CD4-positive, alpha-beta T cell treated with Interleukin-17A for 4 hours (primary cell): ENCODE results near the gene STX1A.
"Not testable (repeated sequence)": the region's sequence is repeated elsewhere in the genome, so short reads cannot be mapped to it uniquely, and the experiment has no call there.

Experiments used
- DNase-seq: peaks from one replicate; pipeline ENCODE4 v3.0.0-alpha.2; 2020; ENCODE audit warnings: mixed read lengths

The STX1A gene

DNA sequence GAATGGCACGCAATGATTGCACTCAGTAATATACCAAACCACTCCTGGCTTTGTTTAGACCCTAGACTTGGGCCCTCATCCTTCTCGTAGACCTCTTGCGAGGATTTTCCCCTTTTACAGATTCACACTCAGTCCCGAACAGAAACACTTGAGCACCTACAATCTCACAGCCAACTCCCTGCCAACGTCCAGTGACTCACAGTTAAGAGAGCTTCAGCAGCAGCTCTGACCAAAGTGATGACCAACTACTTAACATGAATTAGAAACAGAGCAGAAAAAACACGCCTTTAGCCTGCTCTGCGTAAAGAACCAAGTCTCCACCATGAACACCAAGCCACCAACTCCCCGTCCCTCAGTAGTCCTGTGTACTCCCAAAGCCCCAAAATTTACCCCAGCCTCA, 38.4 kb downstream of the STX1A start:
- DNase-seq = no peak

DNA sequence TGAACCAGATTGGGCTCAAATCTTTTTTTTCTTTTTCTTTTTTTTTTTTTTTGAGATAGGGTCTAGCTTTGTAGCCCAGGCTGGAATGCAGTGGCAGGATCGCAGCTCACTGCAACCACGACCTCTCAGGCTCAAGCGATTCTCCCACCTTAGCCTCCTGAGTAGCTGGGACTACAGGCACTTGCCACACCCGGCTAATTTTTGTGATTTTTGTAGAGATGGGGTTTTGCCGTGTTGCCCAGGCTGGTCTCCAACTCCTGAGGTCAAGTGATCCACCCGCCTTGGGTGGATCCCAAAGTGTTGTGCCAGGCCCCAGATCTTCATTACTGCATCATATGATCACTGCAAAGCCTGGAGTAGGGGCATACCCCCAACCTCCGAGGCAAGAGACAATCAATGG, 39.0 kb downstream of the STX1A start:
- DNase-seq = no peak

GRCh38 chr7:73679709-73680108, 39.8 kb downstream of the STX1A start:
- DNase-seq = no peak

GRCh38 chr7:73678862-73679261, 40.6 kb downstream of the STX1A start:
- DNase-seq = no peak

DNA sequence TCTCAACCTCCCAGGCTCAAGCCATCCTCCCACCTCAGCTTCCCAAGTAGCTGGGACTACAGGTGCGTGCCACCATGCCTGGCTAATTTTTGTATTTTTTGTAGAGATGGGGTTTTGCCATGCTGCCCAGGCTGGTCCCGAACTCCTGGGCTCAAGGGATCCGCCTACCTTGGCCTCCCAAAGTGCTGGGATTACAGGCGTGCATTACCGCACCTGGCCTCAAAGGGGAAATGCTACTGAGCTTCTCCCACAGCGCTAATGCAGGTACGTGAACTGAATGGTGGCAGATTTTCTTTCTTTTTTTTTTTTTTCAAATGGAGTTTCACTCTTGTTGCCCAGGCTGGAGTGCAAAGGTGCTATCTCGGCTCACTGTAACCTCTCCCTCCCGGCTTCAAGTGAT, 43.4 kb downstream of the STX1A start:
- DNase-seq = not testable (repeated sequence)

DNA sequence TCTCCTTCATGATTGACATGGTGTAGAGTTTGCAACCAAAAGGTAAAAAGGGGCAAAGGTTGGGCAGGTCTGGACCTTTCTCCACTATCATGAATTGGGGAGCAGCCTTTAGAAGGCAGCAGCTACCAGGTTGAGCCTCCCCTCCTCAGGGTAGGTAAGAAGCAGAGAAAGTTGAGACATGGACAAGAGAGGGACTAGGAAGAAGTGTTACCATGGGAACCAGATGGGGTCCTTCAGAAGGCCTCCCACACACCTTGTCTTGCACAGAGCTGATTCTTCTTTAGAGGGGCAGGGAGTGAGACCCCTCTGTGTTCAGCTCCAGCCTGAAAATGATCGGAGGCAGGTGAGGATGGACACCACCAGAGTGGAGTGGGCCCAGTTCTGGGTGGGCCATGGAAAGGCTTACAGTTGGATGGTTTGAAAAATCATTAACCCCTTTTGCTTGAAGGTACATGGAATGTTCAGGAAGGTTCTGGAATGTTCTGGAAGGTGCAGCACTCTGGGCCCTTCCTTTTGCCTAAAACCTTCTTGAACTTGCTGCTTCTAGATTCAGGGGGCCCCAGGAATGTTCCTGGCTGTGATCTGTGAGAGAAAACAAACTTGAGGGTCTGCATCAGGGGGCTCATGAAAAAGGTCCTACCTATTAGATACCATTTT, 44.9 kb downstream of the STX1A start:
- DNase-seq = no peak

DNA sequence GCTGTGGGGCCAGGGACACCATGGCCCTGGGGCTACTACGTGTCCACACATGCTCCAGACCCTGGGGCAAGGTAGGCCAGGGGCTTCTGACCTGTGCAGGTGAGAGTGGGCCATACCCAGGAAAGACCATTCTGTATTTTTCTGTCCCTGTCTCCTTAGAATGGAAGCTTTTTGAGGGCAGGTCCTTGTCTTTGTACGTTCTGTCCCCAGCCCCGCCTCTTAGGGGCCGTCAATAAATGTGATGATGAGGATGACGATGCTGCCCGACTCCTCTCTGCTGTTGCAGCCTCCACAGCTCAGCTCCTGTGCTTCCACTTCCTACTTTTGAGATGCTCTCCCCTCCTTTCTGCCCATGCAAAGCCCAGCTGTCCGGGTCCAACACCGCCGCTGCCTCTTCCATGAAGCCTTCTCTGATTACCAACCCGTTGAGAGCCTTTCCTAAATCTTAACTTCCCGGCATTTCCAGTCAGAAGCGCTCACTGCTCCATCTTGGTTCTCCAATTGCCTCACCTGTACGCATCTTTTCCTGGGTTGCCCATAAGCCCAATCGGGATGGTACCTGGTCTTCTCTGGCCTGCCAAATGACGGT, 47.5 kb downstream of the STX1A start:
- DNase-seq = no peak

DNA sequence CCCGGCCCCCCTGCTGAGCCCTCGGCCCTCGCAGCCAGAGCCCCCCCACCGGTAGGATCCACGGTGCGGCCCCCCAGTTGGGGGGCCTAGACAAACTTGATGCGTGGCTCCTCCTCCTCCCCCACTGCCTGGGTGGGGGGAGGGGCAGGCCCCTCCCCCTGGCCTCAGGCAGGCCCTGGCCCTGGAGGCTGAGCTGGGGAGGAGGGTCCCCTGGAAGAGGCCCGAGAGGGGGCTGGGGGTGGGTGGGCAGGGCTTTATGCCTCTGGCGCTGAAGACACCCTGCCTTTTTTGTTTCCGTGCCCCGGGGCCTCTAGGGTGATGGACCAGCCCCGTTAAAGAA, 48.2 kb downstream of the STX1A start:
- no peak for DNase-seq

GRCh38 chr7:73669858-73670385, 49.5 kb downstream of the STX1A start:
- no peak for DNase-seq

DNA sequence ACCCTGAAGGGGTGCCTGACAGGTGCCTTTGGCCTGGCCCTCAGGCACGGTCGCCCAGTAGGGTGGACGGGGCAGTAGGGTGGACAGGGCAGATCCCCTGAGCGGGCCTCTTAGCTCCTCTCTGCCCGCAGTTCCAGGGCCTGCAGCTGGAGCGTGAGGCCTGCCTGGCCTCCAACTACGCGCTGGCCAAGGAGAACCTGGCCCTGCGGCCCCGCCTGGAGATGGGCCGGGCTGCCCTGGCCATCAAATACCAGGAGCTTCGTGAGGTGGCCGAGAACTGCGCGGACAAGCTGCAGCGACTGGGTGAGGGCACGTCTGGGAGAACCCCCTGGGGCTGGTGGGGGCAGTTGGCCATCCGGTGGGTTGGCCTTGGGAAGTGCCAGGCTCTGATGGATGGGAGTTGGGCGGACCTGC, 50.2 kb downstream of the STX1A start:
- no peak for DNase-seq

DNA sequence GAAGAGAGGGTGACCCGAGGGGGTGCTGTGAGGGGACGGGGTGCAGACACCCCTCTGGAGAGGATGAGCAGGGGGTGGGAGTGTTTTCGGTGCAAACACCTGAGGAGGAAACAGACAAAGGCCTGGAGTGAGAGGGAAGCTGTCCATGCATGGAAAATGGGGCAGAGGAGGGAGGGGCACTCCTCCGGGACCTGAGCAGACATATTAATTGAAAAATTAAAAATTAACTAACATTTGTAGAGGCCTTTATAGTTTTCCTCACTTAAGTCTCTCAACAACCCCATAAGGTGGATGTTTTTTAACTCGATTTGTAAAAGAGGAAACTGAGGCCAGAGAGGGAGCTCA, 50.6 kb downstream of the STX1A start:
- DNase-seq = no peak

DNA sequence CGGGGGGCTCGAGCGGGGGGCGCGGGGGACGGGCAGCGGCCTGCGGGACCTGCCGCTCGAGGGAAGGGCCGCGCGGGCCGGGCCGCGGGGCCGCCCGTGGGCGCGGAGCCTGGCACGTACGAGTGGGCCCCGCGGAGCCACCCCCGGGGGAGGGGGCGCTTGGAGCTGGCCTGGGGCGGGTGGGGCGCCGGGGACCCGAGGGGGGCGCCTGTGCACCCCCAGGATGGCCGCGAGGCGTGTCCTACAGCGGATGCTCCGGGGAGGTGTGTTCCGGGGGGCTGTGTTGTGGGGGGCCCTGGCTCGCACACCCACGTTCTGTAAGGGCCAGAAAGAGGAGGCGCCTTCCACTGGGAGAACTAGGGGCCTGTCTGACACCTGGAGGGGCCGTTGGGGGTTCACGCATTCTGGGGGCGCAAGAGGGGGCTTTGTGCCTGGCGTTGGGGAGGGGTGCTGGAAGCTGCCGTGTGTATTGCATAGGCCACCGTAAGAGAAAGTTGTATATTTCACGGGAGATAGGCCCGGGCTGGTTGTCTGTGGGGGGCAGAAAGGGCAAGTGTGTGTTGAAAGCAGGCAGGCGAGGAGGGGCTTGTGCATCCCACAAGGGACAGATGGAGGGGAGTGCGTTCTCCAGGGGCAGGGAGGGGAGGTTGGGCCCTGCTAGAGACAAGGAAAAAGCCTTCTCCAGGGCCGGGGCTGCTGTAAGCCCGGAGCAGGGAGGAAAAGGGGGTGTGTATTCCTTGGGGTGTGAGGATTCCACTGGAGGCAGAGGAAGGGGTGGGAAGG, 51.2 kb downstream of the STX1A start:
- DNase-seq = no peak

GRCh38 chr7:73667344-73668102, 51.9 kb downstream of the STX1A start, which contains the start of gene VPS37D:
Gene VPS37D (plus strand): TSS chr7:73667831. CDS start chr7:73667959, 128 bp downstream.
- DNase-seq = peak; percentile 97

DNA sequence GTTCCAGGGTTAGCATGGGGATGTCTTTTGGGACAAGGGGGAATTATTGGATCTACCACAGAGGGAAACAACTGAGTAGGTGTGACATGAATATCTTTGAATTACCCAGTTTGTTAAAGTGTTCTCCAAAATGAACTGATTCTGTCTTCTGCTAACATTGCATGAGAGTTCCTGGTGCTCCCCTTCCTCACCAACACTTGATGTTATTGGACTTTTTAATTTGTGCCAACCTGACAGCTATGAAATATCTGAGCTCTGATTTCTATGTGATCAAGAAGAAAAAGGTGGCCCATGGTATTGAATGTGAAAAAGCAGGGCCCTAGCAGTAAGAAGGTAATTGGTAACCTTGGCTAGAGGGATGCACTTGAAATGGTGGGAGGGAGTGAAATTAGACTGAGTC, 56.4 kb downstream of the STX1A start:
- DNase-seq = no peak

- DNase-seq = not testable (repeated sequence)
Measured at GRCh38 chr7:73660594-73660993, 58.9 kb downstream of the STX1A start.

DNA sequence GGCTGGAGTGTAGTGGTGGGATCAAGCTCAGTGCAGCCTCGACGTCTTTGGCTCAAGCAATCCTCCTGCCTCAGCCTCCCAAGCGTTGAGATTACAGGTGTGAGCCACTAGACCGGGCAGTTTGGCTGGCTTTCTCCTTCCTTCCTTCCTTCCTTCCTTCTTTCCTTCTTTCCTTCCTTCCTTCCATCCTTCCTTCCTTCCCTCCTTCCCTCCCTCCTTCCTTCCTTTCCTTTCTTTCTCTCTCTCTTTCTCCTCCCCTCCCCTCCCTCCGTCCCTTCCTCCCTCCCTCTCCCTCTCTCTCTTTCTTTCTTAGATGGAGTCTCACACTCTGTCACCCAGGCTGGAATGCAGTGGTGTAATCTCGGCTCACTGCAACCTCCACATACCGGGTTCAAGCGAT, 59.5 kb downstream of the STX1A start:
- no peak for DNase-seq

GRCh38 chr7:73655309-73655708, 64.2 kb downstream of the STX1A start:
- DNase-seq = not testable (repeated sequence)

DNA sequence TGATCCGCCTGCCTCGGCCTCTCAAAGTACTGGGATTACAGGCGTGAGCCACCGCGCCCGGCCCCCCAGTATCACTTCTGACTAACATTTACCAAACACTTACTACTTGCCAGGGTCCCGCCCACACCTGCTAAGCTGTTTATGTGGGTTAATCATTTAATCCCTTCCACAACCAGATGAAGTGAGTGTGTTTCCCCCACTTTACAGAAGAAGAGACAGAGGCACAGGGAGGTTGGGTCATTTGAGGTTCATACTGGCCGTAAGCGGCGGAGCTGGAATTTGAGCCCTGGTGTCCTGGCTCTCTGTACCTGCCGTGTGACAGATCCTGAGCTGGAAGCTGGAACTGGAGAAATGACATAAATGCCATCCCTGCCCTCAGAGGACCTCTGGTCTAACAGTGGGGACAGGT, 66.9 kb downstream of the STX1A start:
- no peak for DNase-seq

- DNase-seq = no peak
Measured at GRCh38 chr7:73650524-73650923, 68.9 kb downstream of the STX1A start.

GRCh38 chr7:73649576-73649975, 69.9 kb downstream of the STX1A start:
- DNase-seq = no peak
